Measurements from ENCODE around the gene RNF31. TPM values are rescaled to one million over a fixed set of nuclear protein-coding genes. Genes with fewer than 3 reads are reported as not detected.

Gene RNF31
- total and polyA plus RNA-seq, 2 of the 13 experiments (the other 11 are each of a cell fraction or from before 2014, with no cell fraction given), result 48.2 to 86.8 TPM

GRCh38 chr14:24186831-24187538 lies 39.7 kb downstream of the RNF31 start (continued):
- peak; percentile 44; the same call in 1 of the 2 replicates for TF ChIP-seq ZNF280B (CRISPR knock-in tag; IDR thresholded peaks at IDR 0.05; ENCODE audit: borderline replicate concordance)
- 0 out of 2 replicates have a peak, but pooled peaks have one; percentile 76 for TF ChIP-seq DNMT1 (CRISPR knock-in tag; IDR thresholded peaks at IDR 0.05)
- 0 out of 2 replicates have a peak, but pooled peaks have one; percentile 10 for TF ChIP-seq TAF1 (CRISPR knock-in tag; IDR thresholded peaks at IDR 0.05)
- no peak for TF ChIP-seq U2AF1 (optimal IDR thresholded peaks at IDR 0.05; ENCODE audit: low read depth, low read length)
- peak; percentile 44; the same call in 1 of the 2 replicates for TF ChIP-seq NRL (CRISPR knock-in tag; IDR thresholded peaks at IDR 0.05; ENCODE audit: borderline replicate concordance)
- 0 out of 2 replicates have a peak, but pooled peaks have one; percentile 30 for TF ChIP-seq TERF1 (CRISPR knock-in tag; IDR thresholded peaks at IDR 0.05)
- 0 out of 2 replicates have a peak, but pooled peaks have one; percentile 34 for TF ChIP-seq ZBTB26 (CRISPR knock-in tag; IDR thresholded peaks at IDR 0.05; ENCODE audit: borderline replicate concordance)
- TF ChIP-seq ZNF768 (CRISPR knock-in tag; IDR thresholded peaks at IDR 0.05), result peak; percentile 31; the same call in 1 of the 2 replicates
- no peak for TF ChIP-seq MAFK (conservative IDR thresholded peaks at IDR 0.05 in 1 of 2, IDR thresholded peaks at IDR 0.05 in 1 of 2; ENCODE audit: low read length in 2 of 2)
- no peak for TF ChIP-seq ZNF350 (CRISPR knock-in tag; IDR thresholded peaks at IDR 0.05; ENCODE audit: borderline replicate concordance, low read depth)
- 0 out of 2 replicates have a peak, but pooled peaks have one; percentile 56 for TF ChIP-seq CENPT (CRISPR knock-in tag; IDR thresholded peaks at IDR 0.05; ENCODE audit: low read depth)
- TF ChIP-seq KMT2B (CRISPR knock-in tag; IDR thresholded peaks at IDR 0.05), result no peak

All from HepG2 (cell line).